ENCODE results near the gene MYO3B.

Gene MYO3B

DNA sequence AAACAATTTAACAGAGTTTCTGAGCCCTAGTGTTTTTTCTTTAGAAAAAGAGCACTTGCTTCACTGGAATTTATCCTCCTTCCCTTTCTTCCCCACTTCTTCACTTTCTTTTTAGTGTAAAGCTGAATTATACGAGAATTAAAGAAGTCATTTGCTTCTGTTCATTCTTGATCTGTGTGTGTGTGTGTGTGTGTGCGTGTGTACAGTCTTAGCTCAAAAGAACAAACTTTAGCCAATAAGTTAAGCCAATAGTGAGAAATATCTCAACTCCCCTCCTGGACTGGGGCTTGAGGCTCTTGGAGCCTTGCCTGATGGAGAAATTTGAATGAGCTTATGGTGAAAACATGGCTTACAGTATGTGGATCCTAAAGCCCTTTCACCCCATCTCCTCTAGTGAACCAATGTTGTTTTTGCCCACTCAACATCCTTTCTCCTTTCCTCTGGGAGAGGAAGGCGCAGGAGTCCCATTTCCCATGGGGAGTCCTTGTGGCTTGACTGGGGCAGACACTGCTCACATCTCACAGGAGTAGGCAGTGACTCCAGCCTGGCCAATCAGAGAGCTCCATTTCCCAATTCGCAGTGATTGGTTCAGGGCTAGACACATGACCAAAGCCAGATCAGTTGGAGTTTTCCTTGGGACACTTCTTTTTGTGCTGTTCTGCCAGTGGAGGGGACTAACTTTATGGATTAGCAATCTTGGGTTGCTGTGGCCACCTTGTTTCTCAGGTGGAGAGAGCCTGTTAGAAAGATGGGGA, 16.3 kb upstream of the MYO3B start:
- no peak for DNase-seq (ENCODE audit: low read depth)

DNA sequence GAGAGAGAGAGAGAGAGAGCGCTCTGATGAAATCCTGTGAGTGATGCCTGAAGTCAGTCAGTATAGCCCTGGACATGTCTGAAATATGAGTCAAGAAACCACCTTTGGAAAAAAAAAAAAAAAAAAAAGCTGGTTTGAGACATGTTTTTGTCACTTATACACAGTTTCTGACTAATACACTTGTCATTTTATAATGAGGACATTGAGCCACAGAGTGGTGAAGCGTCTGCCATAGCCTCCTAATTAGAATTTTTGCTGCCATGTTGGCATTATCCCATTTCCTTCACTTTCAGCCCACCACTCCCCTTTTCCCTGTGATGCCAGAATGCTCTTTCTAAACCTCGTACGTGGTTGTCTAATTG, 15.7 kb upstream of the MYO3B start:
- no peak for DNase-seq (ENCODE audit: low read depth)

DNA sequence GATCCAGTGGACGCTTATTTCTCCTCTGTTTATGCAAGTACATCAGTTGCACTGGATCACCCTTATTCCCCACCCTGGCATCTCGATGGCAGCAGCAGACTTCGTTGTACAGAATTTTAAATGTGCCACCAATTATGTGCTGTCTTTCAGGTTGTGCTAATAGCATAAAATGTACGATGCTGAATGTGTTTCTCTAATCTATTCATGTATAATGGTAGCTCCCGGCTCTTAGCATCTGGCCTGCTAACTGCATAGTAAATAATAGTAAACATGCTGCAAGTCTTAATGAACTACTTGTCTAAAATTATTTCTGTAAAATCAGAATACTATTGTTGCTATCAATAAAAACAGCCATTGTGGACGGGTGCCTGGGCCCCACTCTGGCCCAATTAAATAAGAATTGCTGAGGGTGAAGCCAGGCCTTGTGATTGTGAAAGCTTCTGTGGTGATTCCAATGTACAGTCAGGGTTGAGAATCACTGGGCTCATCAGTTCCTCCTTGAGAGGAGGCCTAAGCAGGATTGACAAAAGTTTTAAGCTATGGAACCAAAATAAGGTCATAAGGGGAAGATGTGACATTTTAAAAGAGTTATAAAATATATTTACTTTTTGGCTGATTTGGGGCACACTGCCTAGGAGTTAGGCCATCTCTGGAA, 14.4 kb upstream of the MYO3B start:
- DNase-seq (ENCODE audit: low read depth) = no peak

DNA sequence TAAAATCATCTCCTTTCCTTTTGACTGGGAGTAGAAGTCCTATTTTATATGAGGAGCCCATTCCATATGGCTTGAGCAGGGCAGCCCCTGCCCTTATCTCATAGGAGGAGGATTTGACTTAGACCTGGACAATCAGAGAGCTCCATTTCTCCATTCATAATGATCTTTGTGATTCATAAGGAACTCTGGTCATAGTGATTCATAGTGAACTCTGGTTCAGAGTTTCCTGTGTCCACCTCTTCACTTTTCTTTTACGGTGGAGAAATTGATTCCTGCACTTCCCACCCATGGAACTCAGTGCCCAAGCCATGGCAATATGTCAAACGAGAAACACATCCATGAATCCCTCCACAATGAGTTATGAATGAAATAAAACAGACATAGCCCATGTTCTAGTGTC, 12.8 kb upstream of the MYO3B start:
- no peak for DNase-seq (ENCODE audit: low read depth)

DNA sequence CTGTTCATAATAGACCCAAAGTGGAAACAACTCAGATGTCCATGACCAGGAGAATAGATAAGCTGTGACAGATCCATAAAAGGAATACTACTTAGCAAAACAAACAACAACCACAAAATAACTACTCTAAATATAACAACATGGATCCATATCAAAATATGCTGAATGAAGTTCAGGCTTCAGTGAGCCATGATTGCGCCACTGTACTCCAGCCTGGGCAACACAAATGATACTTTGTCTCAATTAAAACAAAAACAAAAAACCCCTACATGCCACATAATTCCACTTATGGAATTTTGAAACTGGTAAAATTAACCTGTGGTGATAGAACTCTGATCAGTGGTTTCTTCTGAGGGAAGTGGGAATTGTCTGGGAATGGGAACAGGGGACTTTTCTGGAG, 11.2 kb upstream of the MYO3B start:
- no peak for DNase-seq (ENCODE audit: low read depth)

DNA sequence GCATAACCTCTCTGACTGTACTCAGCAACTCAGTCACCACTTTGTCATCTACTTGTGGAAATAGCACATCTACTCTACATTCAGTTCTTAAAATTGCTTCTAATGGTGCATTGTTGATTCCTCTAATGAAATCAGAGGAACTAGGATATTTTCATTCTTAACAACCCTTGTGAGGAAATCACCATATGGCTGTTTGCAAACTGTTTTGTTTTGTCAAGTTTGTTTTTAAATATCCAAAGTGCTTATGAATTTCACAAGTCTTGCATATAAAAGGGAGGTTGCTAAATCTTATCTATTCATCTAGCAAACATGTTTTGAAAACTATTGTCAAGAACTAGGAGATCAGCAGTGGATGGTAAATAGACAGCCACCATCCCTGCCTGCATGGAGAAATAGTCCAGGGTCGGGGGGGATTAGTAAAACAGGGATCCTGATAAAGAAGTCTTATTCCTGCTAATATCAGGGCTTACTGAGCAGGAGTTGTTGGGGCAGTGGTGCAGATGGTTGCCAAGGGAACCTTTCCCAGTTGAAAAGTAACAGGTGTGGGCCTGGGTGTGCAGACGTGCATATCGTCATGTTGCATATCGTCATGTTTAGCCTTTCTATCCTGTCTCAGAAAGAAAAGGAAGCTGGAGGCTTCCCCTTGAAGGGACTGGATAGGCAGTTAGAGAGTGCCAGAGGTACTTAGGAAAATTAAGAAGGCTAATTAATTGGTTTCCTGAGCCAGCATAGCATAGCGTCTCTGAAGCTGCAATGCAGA, 7.5 kb upstream of the MYO3B start:
- DNase-seq (ENCODE audit: low read depth) = no peak

DNA sequence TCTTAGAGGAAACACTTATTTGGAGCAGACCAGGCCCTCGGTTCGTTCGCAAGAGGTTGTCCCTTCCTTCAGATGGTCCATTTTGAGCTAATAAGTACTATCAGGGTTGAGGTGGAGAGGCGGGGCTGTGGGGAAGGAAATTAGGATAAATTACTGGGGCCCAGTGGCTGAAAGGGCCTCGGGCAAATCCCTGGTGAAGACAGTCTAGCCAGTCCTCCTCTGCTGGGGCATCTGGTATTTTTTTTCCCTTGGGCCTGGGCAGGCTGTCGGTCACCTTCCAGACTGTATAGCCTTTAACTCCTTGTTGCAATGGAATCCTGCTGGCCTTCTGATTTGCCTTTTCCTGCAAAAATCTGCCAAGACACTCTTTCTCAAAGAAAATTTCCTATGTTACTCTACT, 1.7 kb upstream of the MYO3B start:
- DNase-seq (ENCODE audit: low read depth) = no peak

DNA sequence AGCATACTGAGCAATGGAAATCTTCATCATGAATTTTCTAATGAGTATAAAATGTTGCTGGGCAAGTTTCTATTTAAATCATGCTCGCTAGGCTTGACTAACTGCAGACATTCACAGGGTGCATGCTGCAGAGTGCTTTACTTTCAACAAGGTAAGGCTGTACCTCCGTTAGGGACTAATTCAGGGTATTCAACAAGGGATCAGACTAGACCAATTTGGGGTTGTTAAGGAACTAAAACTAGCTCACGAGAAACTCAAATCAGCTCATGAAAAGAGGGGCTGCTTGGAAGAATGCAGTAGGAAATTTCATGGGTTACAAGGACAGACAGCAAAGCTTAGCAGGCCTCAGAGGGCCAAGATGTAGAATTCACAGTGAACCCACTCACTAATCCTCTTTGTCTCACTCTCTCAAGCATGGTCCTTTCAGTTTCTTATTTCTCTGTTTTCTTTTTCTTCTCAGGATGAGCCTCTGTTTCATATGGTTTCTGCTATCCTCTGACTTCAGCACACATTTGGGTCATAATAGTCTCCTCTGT, 2.2 kb downstream of the MYO3B start:
- no peak for DNase-seq (ENCODE audit: low read depth)

DNA sequence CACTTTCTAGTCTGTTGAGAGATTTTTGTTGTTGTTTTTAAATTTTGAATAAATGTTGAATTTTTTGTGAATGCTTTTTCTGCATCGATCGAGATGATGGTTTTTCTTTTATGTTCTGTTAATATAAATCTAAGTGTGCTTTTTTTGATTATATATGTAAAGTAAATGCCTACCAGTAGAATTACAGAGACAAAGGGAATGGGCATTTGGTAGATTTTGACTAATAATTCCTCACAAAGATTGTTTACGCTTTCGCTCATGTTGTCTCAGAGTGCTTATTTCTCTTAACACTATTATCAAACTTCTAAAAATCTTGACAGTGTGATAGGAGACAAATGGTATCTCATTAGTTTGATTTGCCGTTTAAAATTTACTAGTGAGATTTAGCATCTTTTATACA, 3.7 kb downstream of the MYO3B start:
- DNase-seq (ENCODE audit: low read depth) = no peak

DNA sequence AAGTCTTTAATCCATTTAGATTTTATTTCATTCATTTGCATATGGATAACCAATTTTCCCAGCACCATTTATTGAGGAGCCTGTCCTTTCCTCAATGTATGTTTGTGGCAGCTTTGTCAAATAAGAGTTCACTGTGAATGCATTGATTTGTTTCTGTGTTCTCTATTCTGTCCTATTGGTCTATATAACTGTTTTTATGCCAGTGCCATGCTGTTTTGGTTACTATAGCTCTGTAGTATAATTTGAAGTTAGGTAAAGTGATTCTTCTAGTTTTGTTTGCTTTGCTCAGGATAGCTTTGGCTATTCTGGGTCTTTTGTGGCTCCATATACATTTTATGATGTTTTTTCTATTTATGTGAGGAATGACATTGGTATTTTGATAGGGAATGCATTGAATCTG, 7.4 kb downstream of the MYO3B start:
- no peak for DNase-seq (ENCODE audit: low read depth)

DNA sequence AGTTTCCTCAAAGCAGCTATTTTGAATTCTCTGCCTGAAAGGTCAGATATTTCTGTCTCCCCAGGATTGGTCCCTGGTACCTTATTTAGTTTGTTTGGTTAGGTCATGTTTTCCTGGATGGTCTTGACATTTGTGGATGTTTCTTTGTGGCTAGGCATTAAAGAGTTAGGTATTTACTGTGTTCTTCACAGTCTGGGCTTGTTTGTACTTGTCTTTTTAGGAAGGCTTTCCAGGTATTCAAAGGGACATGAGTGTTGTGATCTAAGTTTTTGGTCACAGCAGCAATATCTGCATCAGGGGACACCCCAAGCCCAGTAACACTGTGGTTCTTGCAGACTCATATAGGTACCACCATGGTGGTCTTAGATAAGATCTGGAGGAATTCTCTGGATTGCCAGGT, 11.8 kb downstream of the MYO3B start:
- no peak for DNase-seq (ENCODE audit: low read depth)

DNA sequence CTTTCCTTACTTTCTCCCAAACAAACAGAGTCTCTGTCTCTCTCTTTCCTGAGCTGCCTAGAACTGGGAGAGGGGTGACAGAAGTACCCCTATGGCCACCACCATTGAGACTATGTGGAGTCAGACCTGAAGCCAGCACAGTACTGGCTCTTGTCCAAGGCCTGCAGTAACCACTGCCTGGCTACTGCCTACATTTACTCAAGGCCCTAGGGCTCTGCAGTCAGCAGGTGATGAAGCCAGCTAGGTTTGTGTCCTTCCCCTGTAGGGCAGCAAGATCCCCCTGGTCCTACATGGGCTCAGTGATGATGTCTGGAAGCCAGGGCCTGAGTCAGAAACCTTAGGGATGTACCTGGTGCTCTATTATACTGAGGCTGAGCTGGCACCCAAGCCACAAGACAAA, 12.2 kb downstream of the MYO3B start:
- DNase-seq (ENCODE audit: low read depth) = no peak

DNA sequence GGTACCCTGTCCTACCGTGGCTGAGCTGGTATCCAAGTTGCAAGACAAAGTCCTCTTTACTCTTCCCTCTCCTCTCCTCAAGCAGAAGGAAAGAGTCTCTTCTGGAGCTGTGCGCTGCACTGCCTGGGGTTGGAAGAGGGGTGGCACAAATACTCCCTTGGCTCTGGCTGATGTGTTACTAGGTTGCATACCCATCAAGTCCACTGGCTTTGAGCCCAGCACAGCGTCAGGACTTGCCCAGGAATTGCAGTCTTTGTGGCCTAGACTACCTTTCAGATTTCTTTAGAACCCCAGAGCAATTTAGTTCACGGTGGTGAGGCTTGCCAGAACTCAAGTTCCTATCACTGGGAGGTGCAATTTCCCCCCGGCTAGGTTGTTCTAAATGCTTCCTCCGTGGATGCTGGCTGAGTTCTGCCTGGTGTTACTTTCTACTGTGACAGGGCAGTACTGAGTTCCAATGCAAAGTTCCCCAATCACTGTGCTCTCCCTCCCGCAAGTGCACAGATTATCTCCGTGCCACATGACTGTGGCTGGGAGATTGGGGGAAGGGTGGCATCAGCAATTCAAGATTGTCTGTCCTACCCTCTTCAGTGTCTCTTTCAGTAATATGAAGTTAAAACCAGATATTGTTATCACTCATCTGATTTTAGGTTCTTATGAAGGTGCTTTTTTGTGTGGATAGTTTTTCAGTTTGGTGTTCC, 13.4 kb downstream of the MYO3B start:
- DNase-seq (ENCODE audit: low read depth) = no peak

DNA sequence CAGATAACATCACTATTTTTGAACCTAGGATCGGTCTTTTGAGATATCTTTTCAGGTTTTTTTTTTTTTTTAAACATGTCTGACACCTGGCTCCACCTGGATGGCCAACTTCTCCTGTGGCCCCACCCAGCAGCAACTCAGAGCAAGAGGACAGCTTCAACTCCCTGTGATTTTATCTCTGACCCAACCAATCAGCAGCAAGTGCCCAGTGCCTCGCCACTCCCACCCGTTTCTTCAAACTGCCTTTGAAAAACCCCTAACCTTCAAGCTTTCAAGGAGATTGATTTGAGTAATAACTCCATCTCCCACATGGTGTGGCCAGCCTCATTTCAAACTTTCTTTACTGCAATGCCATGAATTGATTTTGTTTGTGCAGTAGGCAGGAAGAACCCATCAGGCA, 19.0 kb downstream of the MYO3B start:
- DNase-seq (ENCODE audit: low read depth) = no peak

DNA sequence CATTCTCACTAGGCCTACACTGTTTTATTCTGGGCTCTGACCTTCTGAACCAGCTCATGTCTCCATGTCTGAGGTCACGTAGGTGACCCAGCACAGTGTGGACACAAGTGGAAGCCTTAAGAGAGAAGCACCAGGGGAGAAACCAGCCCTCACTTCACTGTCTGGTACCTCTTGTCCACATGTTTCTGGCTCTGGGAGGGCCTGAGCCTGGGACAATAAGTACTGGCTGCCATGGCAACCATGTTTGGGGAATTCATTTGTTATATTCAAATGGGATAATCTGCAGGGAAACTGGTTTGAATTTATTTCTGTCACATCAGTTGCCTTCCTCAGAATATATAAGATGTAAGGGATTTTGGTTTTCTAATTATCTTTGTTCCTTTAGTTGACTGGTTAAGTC, 23.3 kb downstream of the MYO3B start:
- no peak for DNase-seq (ENCODE audit: low read depth)

DNA sequence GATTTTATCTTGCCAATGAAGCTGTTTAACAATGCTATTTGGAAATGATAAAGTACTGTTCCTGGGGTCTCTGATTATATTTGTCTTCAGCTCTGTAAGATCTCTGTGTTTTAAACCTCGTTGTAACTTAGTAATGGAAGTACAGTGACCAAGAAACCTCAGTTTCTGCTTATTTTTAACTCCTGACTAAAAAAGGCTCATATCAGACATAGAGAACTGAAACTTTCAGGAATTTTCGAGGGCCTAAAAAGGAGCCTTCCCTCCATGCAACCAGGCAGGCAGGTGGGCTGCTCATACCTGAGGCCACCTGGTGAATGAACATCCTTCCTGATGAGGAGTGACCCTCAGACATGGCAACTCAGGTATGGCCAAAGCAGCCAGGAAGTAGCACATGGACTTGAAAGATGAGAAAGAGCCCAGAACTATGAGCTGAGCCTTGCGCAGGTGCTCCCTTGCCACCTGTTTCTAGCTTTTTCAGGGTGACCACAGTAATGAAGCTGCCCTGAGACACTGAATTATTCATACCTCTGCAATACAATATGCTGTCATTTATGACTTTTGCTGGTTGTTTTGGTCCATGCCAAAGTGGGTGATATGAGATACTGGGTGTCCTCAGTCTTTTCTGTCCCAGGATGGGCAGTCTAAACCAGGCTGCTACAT, 23.9 kb downstream of the MYO3B start:
- no peak for DNase-seq (ENCODE audit: low read depth)

DNA sequence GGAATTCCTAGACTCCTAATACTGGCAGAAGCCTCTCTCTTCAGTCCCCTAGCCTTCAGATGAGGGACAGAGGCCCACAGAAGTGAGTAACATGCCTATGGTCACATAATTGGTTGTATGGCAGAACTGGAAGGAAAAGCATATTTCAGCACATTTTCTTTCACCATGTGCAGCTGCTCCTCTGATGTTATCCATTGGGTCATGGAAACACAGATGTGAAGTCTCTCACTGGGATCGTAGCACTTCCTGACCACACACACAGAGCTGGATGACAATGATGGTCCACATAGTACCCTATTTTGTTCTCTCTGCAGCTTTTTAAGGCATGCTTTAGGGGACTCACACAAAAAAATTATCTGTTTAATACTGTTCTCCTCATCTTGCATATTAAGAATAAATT, 24.5 kb downstream of the MYO3B start:
- DNase-seq (ENCODE audit: low read depth) = no peak

DNA sequence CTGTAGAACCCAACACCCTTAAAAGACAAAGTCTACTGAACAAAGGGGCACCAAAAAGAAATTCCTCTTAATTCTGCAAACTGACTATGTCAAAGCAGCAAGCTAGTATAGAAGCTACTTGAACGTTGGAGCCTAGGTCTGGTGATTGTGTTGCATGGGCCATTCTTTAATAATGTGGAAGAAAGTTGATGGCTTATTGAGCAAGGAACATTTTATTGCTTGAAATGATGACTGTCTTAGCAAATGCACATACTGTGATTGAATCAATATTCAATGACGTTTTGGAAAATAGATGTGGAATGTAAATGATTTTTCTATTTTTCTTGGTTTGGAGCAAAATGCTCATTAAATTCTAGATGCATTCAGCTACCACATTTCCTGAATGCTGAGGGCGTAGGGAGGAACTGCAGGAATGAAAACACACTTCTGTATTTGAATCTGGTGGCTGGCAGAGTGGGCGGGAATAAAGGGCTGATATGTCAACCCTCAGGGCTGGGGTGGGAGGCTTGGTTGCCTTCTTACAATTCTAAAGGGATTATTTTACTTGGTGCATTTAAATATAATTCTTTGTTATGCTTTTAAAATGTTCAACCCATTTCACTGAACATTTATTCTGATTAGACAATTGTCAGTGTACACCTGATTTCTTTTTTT, 26.5 kb downstream of the MYO3B start:
- no peak for DNase-seq (ENCODE audit: low read depth)

DNA sequence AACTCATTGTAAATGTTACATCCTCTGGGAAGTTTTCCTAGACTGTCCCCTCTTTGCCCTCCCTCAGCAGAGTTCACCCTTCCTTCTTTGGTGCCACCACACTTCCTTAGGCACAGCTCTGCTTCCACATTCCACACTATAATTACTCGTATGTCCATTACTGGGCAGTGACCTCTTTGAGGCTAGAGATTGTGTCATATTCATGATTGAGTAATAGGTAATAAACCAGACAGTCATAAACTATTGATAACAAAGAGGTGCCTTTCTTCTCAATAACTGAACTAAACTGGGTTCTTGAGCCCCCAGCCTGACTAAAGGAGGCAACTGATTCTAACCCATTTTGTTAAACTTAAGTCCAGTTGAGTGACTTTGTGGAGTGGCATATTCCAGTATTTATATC, 28.3 kb downstream of the MYO3B start:
- no peak for DNase-seq (ENCODE audit: low read depth)

DNA sequence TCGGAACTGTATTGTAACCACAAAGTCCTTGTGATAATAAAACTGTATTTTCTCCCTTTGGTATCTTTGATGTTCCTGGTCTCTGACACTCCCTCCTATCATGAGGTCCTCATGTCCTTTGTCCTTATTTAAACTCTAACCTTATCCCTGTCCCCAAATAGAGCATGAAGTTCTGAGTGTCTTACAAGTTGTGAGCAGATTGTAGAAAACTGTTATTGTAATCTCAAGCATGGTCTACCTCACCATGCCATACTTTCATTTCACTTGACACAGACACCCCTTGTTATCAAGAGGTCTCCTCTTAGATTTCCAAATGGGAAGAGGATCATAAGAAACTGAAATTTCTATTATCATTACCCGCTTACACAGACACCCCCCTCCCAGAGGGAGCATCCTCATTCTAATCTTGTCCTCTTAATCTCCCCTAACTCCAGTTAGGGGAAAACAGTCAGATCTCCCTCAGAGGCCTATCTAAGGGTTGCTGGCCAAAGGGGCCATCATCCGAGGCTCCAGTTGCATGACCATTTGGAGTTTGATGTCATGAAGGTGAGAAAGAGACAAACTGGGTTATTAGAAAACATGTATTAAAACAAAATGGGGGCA, 29.0 kb downstream of the MYO3B start:
- DNase-seq (ENCODE audit: low read depth) = no peak

DNA sequence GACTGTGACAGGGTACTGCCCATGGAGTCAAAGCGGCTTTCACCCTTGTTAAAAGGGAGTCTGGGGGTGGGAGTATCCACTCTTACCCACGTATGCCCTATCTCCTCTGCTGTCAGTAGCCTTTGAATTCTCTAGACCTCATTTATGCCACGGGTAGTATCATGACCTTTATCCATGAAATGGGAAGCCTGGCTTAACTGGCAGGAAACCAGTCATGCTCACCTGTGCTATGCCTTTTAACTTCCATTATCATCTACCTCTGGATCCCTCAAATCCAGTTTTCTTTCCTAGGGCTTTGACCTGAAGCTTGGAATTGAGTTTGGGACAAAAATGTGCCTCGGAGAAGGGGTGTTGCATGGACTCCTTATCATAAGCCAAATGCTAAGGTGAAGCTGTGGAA, 30.0 kb downstream of the MYO3B start:
- DNase-seq (ENCODE audit: low read depth) = no peak
